Measurements from ENCODE around the gene FTSJ3. TPM values are rescaled to one million over a fixed set of nuclear protein-coding genes. Genes with fewer than 3 reads are reported as not detected.
"Not testable (repeated sequence)": the region's sequence is repeated elsewhere in the genome, so short reads cannot be mapped to it uniquely, and the experiment has no call there.

The FTSJ3 gene
- total and polyA plus RNA-seq, 8 donors: 32.1 to 88.5 (median 60.7) TPM

DNA sequence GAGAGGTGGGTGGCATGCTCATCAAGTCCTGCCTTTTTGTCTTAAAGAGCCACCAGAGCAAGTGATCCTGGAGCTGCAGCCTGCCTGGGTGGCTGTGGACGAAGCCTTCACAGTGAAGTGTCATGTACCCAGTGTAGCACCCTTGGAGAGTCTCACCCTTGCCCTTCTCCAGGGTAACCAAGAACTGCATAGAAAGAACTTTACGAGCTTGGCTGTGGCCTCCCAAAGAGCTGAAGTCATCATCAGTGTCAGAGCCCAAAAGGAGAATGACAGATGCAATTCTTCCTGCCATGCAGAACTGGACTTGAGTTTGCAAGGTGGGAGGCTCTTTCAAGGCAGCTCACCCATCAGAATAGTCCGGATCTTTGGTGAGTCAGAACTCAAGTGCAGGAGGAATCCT, 31.8 kb upstream of the FTSJ3 start:
- no peak for TF ChIP-seq CTCF (IDR thresholded peaks at IDR 0.05)
- H3K36me3 ChIP-seq: no peaks in the 10 kb centered on the region
- no peaks in the 10 kb centered on the region for H3K4me1 ChIP-seq
- no peak for ATAC-seq
- intact Hi-C loops (cut with DNase I): no loop called here
- no peaks in the 10 kb centered on the region for H3K9me3 ChIP-seq
- no peak for DNase-seq
- H3K27me3 ChIP-seq: no peaks in the 10 kb centered on the region
- H3K4me3 ChIP-seq: no peak overlapping the region
- no peak overlapping the region for H3K27ac ChIP-seq

- H3K36me3 ChIP-seq; H3K27me3 ChIP-seq; H3K4me3 ChIP-seq; DNase-seq; ATAC-seq; H3K4me1 ChIP-seq; intact Hi-C loops (cut with DNase I); H3K27ac ChIP-seq; H3K9me3 ChIP-seq: not testable (repeated sequence)
These were observed 29.0 kb upstream of the FTSJ3 start for GRCh38 chr17:63856425-63856824.

DNA sequence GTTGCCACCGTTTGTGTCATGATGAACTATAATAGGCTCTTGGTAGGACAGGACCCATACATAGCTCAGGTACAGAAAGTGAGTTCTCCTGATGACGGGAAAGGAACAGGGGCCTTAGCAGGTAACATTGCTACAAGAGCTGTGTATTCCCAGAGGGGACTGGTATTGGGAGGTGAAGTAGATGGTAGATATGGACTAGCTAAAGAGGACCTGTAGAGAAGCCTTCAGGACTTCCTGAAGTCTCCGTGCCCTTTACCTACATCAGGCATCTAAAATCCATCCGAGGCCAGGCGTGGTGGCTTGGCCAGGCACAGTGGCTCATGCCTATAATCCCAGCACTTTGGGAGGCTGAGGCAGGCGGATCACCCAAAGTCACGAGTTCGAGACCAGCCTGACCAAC, 27.7 kb upstream of the FTSJ3 start:
- no peak overlapping the region for H3K4me3 ChIP-seq
- H3K9me3 ChIP-seq: no peaks in the 10 kb centered on the region
- DNase-seq (no peak), ATAC-seq (no peak)
- no peak for TF ChIP-seq CTCF (IDR thresholded peaks at IDR 0.05)
- intact Hi-C loops (cut with DNase I): no loop called here
- no peak overlapping the region for H3K27ac ChIP-seq
- no peaks in the 10 kb centered on the region for H3K4me1 ChIP-seq
- H3K27me3 ChIP-seq: no peaks in the 10 kb centered on the region
- no peaks in the 10 kb centered on the region for H3K36me3 ChIP-seq

- no peaks in the 10 kb centered on the region for H3K36me3 ChIP-seq
- H3K9me3 ChIP-seq: no peaks in the 10 kb centered on the region
- no peak overlapping the region for H3K27ac ChIP-seq
- no peak for TF ChIP-seq CTCF (IDR thresholded peaks at IDR 0.05)
- ATAC-seq (no peak), DNase-seq (no peak)
- no peaks in the 10 kb centered on the region for H3K27me3 ChIP-seq
- intact Hi-C loops (cut with DNase I): no loop called here
- no peak overlapping the region for H3K4me3 ChIP-seq
- H3K4me1 ChIP-seq: no peaks in the 10 kb centered on the region
These were observed 27.2 kb upstream of the FTSJ3 start for GRCh38 chr17:63854709-63855108.

- DNase-seq (no peak), ATAC-seq (no peak)
- Histone ChIP-seq H3K36me3 (no peaks in the 10 kb centered on the region), H3K27ac (no peak overlapping the region), H3K4me1 (no peaks in the 10 kb centered on the region), H3K9me3 (peaks cover 0 to 5% of the 10 kb centered on the region in 2 donors), H3K27me3 (no peaks in the 10 kb centered on the region), H3K4me3 (no peak overlapping the region)
- intact Hi-C loops (cut with DNase I): no loop called here
- TF ChIP-seq CTCF (IDR thresholded peaks at IDR 0.05): no peak
These were observed 25.8 kb upstream of the FTSJ3 start for GRCh38 chr17:63853260-63853659.

- intact Hi-C loops (cut with DNase I): no loop called here
- DNase-seq (no peak), ATAC-seq (no peak)
- Histone ChIP-seq H3K4me3 (no peak overlapping the region), H3K9me3 (peaks cover 0 to 6% of the 10 kb centered on the region in 2 donors), H3K27ac (no peak overlapping the region), H3K27me3 (no peaks in the 10 kb centered on the region), H3K4me1 (no peaks in the 10 kb centered on the region), H3K36me3 (no peaks in the 10 kb centered on the region)
- no peak for TF ChIP-seq CTCF (IDR thresholded peaks at IDR 0.05)
These were observed 22.9 kb upstream of the FTSJ3 start for GRCh38 chr17:63850401-63850800.

Measured in left lung (tissue), 10 donors.